ENCODE measurements around the gene HMCN2. TPM values are rescaled to one million over a fixed set of nuclear protein-coding genes. Genes with fewer than 3 reads are reported as not detected.

Gene HMCN2
- total RNA-seq, 1 experiment from 2014 or later = not detected

- intact Hi-C loops (cut with micrococcal nuclease) = loop anchor here (5.0 kb wide), 1 partner anchor 92 kb away; no protein-coding TSS in a partner anchor
Measured at GRCh38 chr9:130444565-130445221, 179.1 kb downstream of the HMCN2 start, which contains the start of gene ASS1. ASS1 (plus strand) TSS chr9:130444961; CDS start chr9:130452229, 7,268 bp downstream.

GRCh38 chr9:130445268-130445983 is 179.9 kb downstream of the HMCN2 start:
- Mint-ChIP-seq H3K9me3 (ENCODE audit: unreplicated experiment) (peaks cover 8% of the 10 kb centered on the region), H3K27me3 (ENCODE audit: insufficient read depth, unreplicated experiment) (no peaks in the 10 kb centered on the region), H3K36me3 (ENCODE audit: insufficient read depth, unreplicated experiment) (peaks cover 32% of the 10 kb centered on the region), H3K4me1 (ENCODE audit: insufficient read depth, unreplicated experiment) (peaks cover 27% of the 10 kb centered on the region), H3K27ac (ENCODE audit: low read depth, unreplicated experiment) (peak overlapping the region; percentile 96), H3K4me3 (ENCODE audit: unreplicated experiment) (peak overlapping the region; percentile 95)
- TF ChIP-seq CTCF (IDR thresholded peaks at IDR 0.05; ENCODE audit: unreplicated experiment) = no peak
- intact Hi-C loops (cut with micrococcal nuclease) = no loop called here
- POLR2A ChIA-PET = interaction anchor here (0.8 to 2.1 kb wide), 9 partner anchors 8 to 270 kb away, joined by 3 to 12 read pairs (median 3); partner anchors contain the start of gene EXOSC2
- CTCF ChIA-PET = interaction anchor here (0.7 to 1.1 kb wide), 2 partner anchors 22 to 256 kb away, joined by 3 read pairs; no protein-coding TSS in a partner anchor
- peak; percentile 93 for DNase-seq (ENCODE audit: unreplicated experiment)
- BruUV-seq (replicated peaks) = TSS peak; percentile 63

More at GRCh38 chr9:130444565-130445221, 179.1 kb downstream of the HMCN2 start, which contains the start of gene ASS1:
- H3K27ac Mint-ChIP-seq (ENCODE audit: low read depth, unreplicated experiment) = peak within 1 kb of the TSS; percentile 96
- peaks cover 8% of the 10 kb centered on the region for H3K9me3 Mint-ChIP-seq (ENCODE audit: unreplicated experiment)
- H3K27me3 Mint-ChIP-seq (ENCODE audit: insufficient read depth, unreplicated experiment) = no peaks in the 10 kb centered on the region
- no peak for TF ChIP-seq CTCF (IDR thresholded peaks at IDR 0.05; ENCODE audit: unreplicated experiment)
- peaks cover 24% of the 10 kb centered on the region for H3K36me3 Mint-ChIP-seq (ENCODE audit: insufficient read depth, unreplicated experiment)
- ChIA-PET CTCF (no interaction called here), POLR2A (interaction anchor here (1.0 kb wide), 1 partner anchor 239 kb away, joined by 4 read pairs; no protein-coding TSS in a partner anchor)
- peaks cover 27% of the 10 kb centered on the region for H3K4me1 Mint-ChIP-seq (ENCODE audit: insufficient read depth, unreplicated experiment)
- H3K4me3 Mint-ChIP-seq (ENCODE audit: unreplicated experiment) = peak within 1 kb of the TSS; percentile 95
- DNase-seq (ENCODE audit: unreplicated experiment) = peak; percentile 77
- BruUV-seq (replicated peaks) = no TSS peak

GRCh38 chr9:130446101-130446861 is 180.7 kb downstream of the HMCN2 start:
- TF ChIP-seq CTCF (IDR thresholded peaks at IDR 0.05; ENCODE audit: unreplicated experiment) = no peak
- H3K4me1 Mint-ChIP-seq (ENCODE audit: insufficient read depth, unreplicated experiment) = peaks cover 27% of the 10 kb centered on the region
- H3K9me3 Mint-ChIP-seq (ENCODE audit: unreplicated experiment) = peaks cover 8% of the 10 kb centered on the region
- H3K36me3 Mint-ChIP-seq (ENCODE audit: insufficient read depth, unreplicated experiment) = peaks cover 38% of the 10 kb centered on the region
- no TSS peak for BruUV-seq (replicated peaks)
- ChIA-PET CTCF (interaction anchor here (0.7 to 2.1 kb wide), 4 partner anchors 14 to 255 kb away, joined by 3 to 13 read pairs (median 4); no protein-coding TSS in a partner anchor), POLR2A (interaction anchor here (0.5 to 2.1 kb wide), 16 partner anchors 8 to 930 kb away, joined by 3 to 12 read pairs (median 3); partner anchors contain the start of genes EXOSC2 and FUBP3)
- H3K4me3 Mint-ChIP-seq (ENCODE audit: unreplicated experiment) = peak overlapping the region; percentile 95
- peak overlapping the region; percentile 96 for H3K27ac Mint-ChIP-seq (ENCODE audit: low read depth, unreplicated experiment)
- intact Hi-C loops (cut with micrococcal nuclease) = no loop called here
- DNase-seq (ENCODE audit: unreplicated experiment) = peak; percentile 96
- no peaks in the 10 kb centered on the region for H3K27me3 Mint-ChIP-seq (ENCODE audit: insufficient read depth, unreplicated experiment)
